ENCODE results near the gene ABCD4.

The ABCD4 gene

DNA sequence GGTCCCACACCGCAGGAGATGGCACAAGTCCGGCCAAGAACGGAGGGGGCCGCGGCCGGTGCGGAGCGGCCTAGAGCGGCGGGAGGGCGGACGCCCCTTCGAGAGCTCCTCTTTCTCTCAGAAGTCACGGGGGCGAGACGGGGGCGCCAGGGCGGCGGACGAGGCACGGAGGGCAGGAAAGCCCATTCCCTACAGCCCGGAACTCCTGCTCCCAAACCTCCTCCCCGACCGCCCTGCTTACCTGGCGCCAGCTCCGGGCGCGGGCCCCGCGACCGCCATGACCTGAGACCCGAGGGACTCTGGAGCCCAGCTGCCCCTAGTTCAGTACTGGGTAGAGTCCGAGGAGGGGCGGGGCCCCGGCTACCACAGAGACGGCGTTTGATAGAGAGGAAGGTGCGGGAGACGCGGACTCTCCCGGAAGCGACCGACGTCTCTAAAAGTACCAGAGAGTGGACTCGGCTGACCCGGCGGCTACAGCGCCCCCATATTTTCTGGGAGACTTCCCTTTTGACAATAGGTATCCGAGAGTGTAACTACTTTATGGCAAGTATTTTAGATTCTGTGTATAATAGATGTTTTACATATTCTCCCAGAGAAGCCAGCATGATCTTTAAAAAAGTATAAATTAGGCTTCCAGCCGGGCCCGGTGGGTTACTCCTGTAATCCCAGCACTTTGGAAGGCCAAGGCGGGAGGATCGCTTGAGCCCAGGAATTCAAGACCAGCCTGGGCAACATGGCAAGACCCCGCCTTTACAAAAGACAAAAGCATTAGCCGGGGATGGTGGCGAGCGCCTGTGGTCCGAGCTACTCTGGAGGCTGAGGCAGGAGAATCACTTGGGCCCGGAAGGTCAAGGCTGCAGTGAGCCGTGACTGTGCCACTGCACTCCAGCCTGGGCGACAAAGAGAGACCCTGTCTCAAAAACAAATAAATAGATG, at the start of gene ABCD4:
TSS of gene ABCD4 (minus strand) at position 301 of the 936 bp plus-strand sequence. CDS start at position 279, 22 bp downstream.
- TF ChIP-seq, protein P1, sequence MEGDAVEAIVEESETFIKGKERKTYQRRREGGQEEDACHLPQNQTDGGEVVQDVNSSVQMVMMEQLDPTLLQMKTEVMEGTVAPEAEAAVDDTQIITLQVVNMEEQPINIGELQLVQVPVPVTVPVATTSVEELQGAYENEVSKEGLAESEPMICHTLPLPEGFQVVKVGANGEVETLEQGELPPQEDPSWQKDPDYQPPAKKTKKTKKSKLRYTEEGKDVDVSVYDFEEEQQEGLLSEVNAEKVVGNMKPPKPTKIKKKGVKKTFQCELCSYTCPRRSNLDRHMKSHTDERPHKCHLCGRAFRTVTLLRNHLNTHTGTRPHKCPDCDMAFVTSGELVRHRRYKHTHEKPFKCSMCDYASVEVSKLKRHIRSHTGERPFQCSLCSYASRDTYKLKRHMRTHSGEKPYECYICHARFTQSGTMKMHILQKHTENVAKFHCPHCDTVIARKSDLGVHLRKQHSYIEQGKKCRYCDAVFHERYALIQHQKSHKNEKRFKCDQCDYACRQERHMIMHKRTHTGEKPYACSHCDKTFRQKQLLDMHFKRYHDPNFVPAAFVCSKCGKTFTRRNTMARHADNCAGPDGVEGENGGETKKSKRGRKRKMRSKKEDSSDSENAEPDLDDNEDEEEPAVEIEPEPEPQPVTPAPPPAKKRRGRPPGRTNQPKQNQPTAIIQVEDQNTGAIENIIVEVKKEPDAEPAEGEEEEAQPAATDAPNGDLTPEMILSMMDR (IDR thresholded peaks at IDR 0.05): peak; percentile 28
- peaks cover 19% of the 10 kb centered on the region for H3K36me3 Mint-ChIP-seq (ENCODE audit: low read depth)
- peaks cover 32% of the 10 kb centered on the region for H3K4me1 Mint-ChIP-seq
- H3K9me3 Mint-ChIP-seq: no peaks in the 10 kb centered on the region
- peaks cover 3% of the 10 kb centered on the region for H3K27me3 Mint-ChIP-seq (ENCODE audit: low read depth, poor library complexity)
- DNase-seq: peak; percentile 93
- H3K4me3 Mint-ChIP-seq: peak within 1 kb of the TSS; percentile 99
- H3K27ac Mint-ChIP-seq: peak within 1 kb of the TSS; percentile 96

DNA sequence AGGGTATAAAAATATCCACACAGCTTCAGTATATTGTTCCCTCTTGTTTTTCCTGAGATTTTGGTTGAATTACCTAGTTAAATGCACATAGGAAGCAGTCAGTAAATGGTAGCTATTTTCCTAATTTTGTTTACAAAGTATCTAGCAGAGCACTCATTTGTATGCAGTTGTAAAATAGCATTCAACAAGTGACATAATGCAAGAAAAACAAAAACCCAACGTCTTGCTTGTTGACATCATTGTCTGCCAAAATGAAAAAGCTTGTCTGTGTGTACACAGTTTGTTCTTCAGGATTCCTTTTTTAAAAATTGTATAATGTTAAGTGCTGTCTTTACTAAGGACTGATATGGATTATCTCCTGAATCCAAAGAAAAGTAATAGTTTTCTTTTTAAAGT, 48.2 kb upstream of the ABCD4 start:
- H3K36me3 Mint-ChIP-seq (ENCODE audit: low read depth): no peaks in the 10 kb centered on the region
- H3K4me3 Mint-ChIP-seq: no peak overlapping the region
- H3K27ac Mint-ChIP-seq: no peak overlapping the region
- peaks cover 26% of the 10 kb centered on the region for H3K4me1 Mint-ChIP-seq
- TF ChIP-seq, protein P1 (IDR thresholded peaks at IDR 0.05): no peak
- peaks cover 25% of the 10 kb centered on the region for H3K27me3 Mint-ChIP-seq (ENCODE audit: low read depth, poor library complexity)
- H3K9me3 Mint-ChIP-seq: no peaks in the 10 kb centered on the region
- no peak for DNase-seq

DNA sequence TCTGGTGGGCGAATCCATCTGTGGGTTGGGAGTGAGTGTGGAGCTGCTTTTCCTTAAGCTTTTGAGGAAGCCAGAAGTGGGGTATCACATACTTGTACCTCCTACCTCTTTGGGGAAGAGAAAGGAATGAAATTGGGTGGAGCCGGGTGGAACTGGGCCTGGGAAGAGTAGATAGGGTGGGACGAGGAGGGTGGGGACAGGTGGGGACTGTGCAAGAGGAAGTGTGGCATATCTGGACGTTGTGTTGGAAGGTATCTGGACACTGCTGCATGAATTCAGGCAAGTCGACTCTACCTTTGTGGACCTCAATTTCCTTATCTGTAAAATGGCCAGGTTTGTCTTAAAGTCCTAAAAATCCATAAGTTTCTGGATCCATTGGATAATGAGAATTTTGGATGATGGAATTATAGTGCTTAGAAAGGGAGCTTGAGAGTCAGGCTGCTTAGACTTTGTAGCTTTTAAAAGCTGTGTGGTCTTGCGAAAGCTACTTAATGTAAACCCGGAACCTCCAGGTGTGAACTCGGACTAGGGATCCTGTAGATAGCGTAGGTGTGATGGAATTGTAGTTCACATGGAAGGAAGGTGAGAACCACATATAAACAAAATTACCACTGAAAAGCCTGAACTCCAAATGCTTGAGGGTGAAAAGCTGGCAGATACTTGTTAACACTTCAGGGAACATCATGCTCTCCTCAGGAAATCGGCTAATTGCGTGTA, 47.6 kb upstream of the ABCD4 start:
- Mint-ChIP-seq H3K36me3 (ENCODE audit: low read depth) (no peaks in the 10 kb centered on the region), H3K4me1 (peaks cover 26% of the 10 kb centered on the region), H3K27me3 (ENCODE audit: low read depth, poor library complexity) (peaks cover 25% of the 10 kb centered on the region), H3K27ac (no peak overlapping the region), H3K9me3 (no peaks in the 10 kb centered on the region), H3K4me3 (no peak overlapping the region)
- no peak for DNase-seq
- TF ChIP-seq, protein P1 (IDR thresholded peaks at IDR 0.05): no peak

DNA sequence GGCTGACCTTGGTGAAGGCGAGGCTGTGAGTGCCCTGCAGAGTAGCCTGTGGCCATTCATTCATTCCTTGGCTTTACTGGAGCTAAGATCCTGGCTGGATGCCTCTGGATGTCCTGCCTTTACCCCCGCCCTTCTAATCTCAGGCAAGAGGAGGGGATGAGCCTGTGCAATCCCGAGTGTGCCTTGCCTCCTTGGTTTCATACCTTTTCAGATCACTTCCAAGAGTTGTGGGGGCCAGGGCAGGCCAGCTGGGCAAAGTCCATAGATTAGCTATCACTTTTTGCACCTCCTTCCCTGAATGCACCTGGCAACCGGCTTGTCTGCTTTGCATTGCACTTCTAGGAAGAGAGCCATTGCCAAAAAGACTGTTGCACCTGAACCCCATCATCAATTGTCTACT, 47.0 kb upstream of the ABCD4 start:
- H3K36me3 Mint-ChIP-seq (ENCODE audit: low read depth): no peaks in the 10 kb centered on the region
- H3K9me3 Mint-ChIP-seq: no peaks in the 10 kb centered on the region
- no peak overlapping the region for H3K4me3 Mint-ChIP-seq
- DNase-seq: no peak
- TF ChIP-seq, protein P1 (IDR thresholded peaks at IDR 0.05): no peak
- peaks cover 26% of the 10 kb centered on the region for H3K4me1 Mint-ChIP-seq
- peaks cover 25% of the 10 kb centered on the region for H3K27me3 Mint-ChIP-seq (ENCODE audit: low read depth, poor library complexity)
- H3K27ac Mint-ChIP-seq: no peak overlapping the region

DNA sequence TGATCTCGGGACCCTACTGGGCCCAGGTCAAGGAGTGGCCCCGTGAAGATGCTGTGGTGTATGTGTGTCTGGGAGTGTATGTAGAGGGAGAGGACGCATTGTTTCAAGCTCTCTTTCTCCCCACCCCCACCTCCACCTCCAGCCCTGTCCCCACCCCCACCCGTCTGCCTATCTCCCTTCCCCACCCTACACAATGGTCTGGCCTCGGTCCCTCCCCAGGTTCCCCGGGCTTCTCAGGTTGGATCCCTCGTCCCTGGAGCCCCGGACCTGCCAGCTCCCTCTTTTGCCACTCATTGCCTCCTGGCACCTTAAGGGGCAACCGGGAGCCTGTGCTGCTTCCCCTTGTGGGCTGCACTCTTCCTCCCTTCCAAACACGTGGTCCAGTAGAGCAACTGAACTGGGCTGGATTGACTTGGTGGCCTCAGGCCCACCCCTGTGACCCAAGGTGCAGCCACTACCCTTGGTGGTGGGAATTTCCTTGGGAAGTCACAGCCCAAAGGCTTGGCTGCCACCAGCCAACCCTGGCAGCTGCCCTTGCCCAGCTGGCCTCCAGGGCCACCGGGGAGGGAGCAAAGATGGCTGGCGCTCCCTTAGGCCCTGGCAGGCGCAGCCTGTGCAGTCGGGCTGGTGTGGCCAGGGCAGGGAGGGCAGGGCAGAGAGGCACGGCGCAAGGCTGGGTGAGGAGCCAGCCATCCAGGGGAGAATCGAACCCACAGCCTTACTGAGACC, 46.2 kb upstream of the ABCD4 start:
- H3K27ac Mint-ChIP-seq: no peak overlapping the region
- TF ChIP-seq, protein P1 (IDR thresholded peaks at IDR 0.05): no peak
- no peaks in the 10 kb centered on the region for H3K36me3 Mint-ChIP-seq (ENCODE audit: low read depth)
- H3K27me3 Mint-ChIP-seq (ENCODE audit: low read depth, poor library complexity): peaks cover 25% of the 10 kb centered on the region
- H3K4me1 Mint-ChIP-seq: peaks cover 26% of the 10 kb centered on the region
- peak overlapping the region; percentile 68 for H3K4me3 Mint-ChIP-seq
- H3K9me3 Mint-ChIP-seq: no peaks in the 10 kb centered on the region
- DNase-seq: no peak

Data from nephron progenitor cell (in vitro differentiated cells).